ENCODE measurements around the gene ZNF740. TPM values are rescaled to one million over a fixed set of nuclear protein-coding genes. Genes with fewer than 3 reads are reported as not detected.
A peak's percentile ranks its signal among the peaks of the same experiment; 100 is the strongest.

Gene ZNF740
- total RNA-seq, 1 experiment from 2014 or later: 65.8 TPM

DNA sequence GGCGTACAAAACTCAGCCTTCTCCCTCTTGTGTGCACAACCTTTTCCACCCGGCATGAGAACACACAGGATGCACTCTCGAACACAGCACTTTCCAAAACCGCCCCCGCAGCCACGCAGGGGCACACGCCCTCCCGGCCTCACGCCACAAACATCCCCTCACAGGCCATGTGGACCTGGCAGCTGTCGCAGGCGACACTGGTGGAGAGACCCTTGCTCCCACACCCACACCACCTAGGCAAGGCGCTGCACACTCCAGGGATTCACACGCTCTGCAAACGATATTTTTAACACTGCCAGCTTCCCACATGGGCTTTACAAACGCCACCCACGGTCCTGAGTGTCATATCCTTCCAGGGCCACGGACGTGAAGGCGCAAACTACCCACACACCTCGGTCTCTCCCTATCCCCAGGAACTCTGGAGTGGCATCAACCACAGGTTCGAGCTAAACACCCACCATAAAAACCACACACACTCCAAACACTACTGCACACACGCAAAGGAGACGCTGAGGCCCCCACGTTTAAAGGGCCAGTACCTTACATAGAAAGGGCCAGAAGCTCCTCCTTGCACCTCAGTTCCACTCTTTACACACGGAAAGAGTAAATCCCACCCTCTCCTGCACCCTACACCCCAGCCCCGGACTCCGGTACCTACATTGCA lies 38.9 kb downstream of the ZNF740 start:
- H3K4me3 ChIP-seq: peak overlapping the region; percentile 68
- no peaks in the 10 kb centered on the region for H3K9me2 ChIP-seq (ENCODE audit: insufficient read depth)
- no peak for DNase-seq
- H3K79me2 ChIP-seq (ENCODE audit: low read depth): peaks cover 46% of the 10 kb centered on the region
- BruUV-seq (replicated peaks): TSS peak; percentile 20
- H3K4me1 ChIP-seq (replicated peaks; ENCODE audit: insufficient read depth): peaks cover 69% of the 10 kb centered on the region
- ChIA-PET CTCF (no interaction called here), POLR2A (ENCODE audit: unreplicated experiment) (interaction anchor here (0.6 to 0.8 kb wide), 2 partner anchors 33 to 76 kb away, joined by 3 to 4 read pairs; partner anchors contain the start of gene PFDN5)
- H3K27ac ChIP-seq: no peak overlapping the region
- no peaks in the 10 kb centered on the region for H3K27me3 ChIP-seq (ENCODE audit: insufficient read depth, low read depth)
- H3K9me3 ChIP-seq (ENCODE audit: insufficient read depth, low read depth): no peaks in the 10 kb centered on the region
- peak overlapping the region; percentile 98 for H3K4me2 ChIP-seq
- H4K20me1 ChIP-seq (ENCODE audit: insufficient read depth): no peaks in the 10 kb centered on the region
- TF ChIP-seq EZH2 (IDR thresholded peaks at IDR 0.05; ENCODE audit: low read depth) (no peak), CTCF (conservative IDR thresholded peaks at IDR 0.05) (no peak)
- H3K36me3 ChIP-seq (ENCODE audit: low read depth): no peaks in the 10 kb centered on the region; the same call in 1 of the 2 replicates
- peak overlapping the region; percentile 3; the same call in 1 of the 2 replicates for H2AFZ ChIP-seq
- intact Hi-C loops (cut with micrococcal nuclease; ENCODE audit: unreplicated experiment): no loop called here
- peaks cover 36% of the 10 kb centered on the region for H3F3A ChIP-seq (ENCODE audit: insufficient read depth, low read depth)

DNA sequence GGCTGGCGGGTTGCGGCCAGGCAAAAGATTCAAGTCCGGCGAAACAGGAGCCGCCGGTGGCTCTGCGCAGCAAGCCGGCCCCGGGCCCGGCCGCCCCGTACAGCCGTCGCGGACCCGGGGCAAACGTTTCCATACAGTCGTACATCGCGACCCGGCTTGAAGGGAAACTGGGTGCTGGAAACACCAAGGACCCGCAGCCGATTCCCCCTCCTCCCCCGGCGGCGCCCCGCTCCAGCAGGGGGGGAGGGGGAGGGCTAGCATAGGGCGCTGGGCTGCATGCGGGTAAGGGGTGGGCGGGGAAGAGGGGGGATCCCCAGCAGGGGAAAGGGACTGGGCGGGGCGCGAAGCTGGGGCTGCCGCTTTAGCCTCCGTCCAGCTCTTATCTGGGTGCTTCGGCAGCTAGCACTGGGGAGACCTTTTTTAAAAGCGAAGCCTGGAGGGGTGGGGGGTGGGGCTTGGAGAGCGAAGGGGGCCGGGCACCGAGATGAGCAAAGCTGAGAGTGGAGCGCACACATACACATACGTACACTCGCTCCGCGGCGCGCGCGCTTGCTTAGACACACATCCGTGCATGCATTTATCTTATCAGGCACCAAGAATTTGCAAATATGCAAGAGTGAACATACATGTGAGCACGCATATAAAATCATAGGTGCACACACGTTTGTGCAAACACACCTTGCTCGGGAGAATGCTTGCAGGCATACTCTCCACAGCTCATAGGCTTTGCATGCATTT lies 39.6 kb downstream of the ZNF740 start:
- Histone ChIP-seq H3K79me2 (ENCODE audit: low read depth) (peaks cover 46% of the 10 kb centered on the region), H3K36me3 (ENCODE audit: low read depth) (no peaks in the 10 kb centered on the region), H3K9me3 (ENCODE audit: insufficient read depth, low read depth) (no peaks in the 10 kb centered on the region), H3K4me2 (peak overlapping the region; percentile 98), H3K27ac (peak overlapping the region; percentile 26; the same call in 1 of the 2 replicates), H4K20me1 (ENCODE audit: insufficient read depth) (no peaks in the 10 kb centered on the region), H3K27me3 (ENCODE audit: insufficient read depth, low read depth) (no peaks in the 10 kb centered on the region), H3K9me2 (ENCODE audit: insufficient read depth) (no peaks in the 10 kb centered on the region), H3K4me3 (peak overlapping the region; percentile 68), H2AFZ (peak overlapping the region; percentile 3; the same call in 1 of the 2 replicates), H3F3A (ENCODE audit: insufficient read depth, low read depth) (peaks cover 43% of the 10 kb centered on the region), H3K4me1 (replicated peaks; ENCODE audit: insufficient read depth) (peaks cover 76% of the 10 kb centered on the region)
- TF ChIP-seq EZH2 (IDR thresholded peaks at IDR 0.05; ENCODE audit: low read depth) (no peak), CTCF (conservative IDR thresholded peaks at IDR 0.05) (no peak)
- CTCF ChIA-PET: interaction anchor here (0.6 to 1.2 kb wide), 2 partner anchors 31 to 848 kb away, joined by 3 read pairs; no protein-coding TSS in a partner anchor
- POLR2A ChIA-PET (ENCODE audit: unreplicated experiment): interaction anchor here (0.6 to 0.8 kb wide), 8 partner anchors 17 to 102 kb away, joined by 3 to 26 read pairs (median 5); partner anchors contain the start of gene PFDN5
- intact Hi-C loops (cut with micrococcal nuclease; ENCODE audit: unreplicated experiment): loop anchor here (1.0 to 2.0 kb wide), 3 partner anchors 31 to 79 kb away; partner anchors contain the start of genes CSAD, MYG1 and ZNF740
- BruUV-seq (replicated peaks): no TSS peak
- DNase-seq: peak; percentile 57 to 69

DNA sequence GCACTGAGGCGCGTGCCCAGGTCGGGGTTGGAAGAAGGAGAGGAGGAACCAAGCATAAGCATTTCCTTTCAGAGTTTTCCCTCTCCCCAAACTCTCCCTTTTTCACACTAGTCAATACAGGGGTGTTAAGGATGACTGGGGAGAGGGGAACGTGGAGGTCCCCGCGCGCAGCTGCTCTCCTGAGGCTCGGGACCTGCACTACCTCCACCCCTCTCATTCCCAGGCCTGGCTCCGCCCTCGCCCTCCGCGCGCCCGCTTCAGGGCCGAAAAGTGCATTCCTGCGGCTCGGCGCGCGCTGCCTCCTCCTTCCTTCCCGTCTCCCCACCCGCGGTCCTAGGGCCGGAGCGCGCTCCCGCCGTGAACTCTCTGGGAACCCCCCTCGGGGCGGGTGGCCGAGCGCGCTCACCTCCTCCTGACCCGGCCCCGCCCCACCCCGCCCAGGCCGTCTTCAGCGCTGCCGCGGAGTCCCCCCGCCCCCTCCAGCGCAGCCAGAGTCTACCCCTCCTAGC lies 40.2 kb downstream of the ZNF740 start:
- H3K9me3 ChIP-seq (ENCODE audit: insufficient read depth, low read depth): no peaks in the 10 kb centered on the region

More for the DNA sequence above, 40.2 kb downstream of the ZNF740 start:
- peaks cover 45% of the 10 kb centered on the region for H3F3A ChIP-seq (ENCODE audit: insufficient read depth, low read depth)
- H3K4me2 ChIP-seq: peak overlapping the region; percentile 99
- H3K79me2 ChIP-seq (ENCODE audit: low read depth): peaks cover 47% of the 10 kb centered on the region
- no peaks in the 10 kb centered on the region for H4K20me1 ChIP-seq (ENCODE audit: insufficient read depth)
- H3K4me3 ChIP-seq: peak overlapping the region; percentile 68
- ChIA-PET CTCF (interaction anchor here (0.6 to 1.2 kb wide), 2 partner anchors 31 to 848 kb away, joined by 3 read pairs; no protein-coding TSS in a partner anchor), POLR2A (ENCODE audit: unreplicated experiment) (interaction anchor here (0.6 to 0.8 kb wide), 9 partner anchors 16 to 189 kb away, joined by 3 to 26 read pairs (median 5); partner anchors contain the start of gene PFDN5)
- TF ChIP-seq CTCF (conservative IDR thresholded peaks at IDR 0.05): no peak
- no peak for TF ChIP-seq EZH2 (IDR thresholded peaks at IDR 0.05; ENCODE audit: low read depth)
- peak overlapping the region; percentile 86 for H2AFZ ChIP-seq
- peaks cover 79% of the 10 kb centered on the region for H3K4me1 ChIP-seq (replicated peaks; ENCODE audit: insufficient read depth)
- DNase-seq: peak; percentile 84 to 97
- BruUV-seq (replicated peaks): no TSS peak
- H3K27me3 ChIP-seq (ENCODE audit: insufficient read depth, low read depth): no peaks in the 10 kb centered on the region
- H3K36me3 ChIP-seq (ENCODE audit: low read depth): no peaks in the 10 kb centered on the region
- H3K27ac ChIP-seq: peak overlapping the region; percentile 96
- intact Hi-C loops (cut with micrococcal nuclease; ENCODE audit: unreplicated experiment): loop anchor here (1.0 to 2.0 kb wide), 4 partner anchors 10 to 78 kb away; partner anchors contain the start of genes CSAD, MYG1 and ZNF740
- no peaks in the 10 kb centered on the region for H3K9me2 ChIP-seq (ENCODE audit: insufficient read depth)

All from PC-9 (cell line).